HUES64 (cell line): ENCODE results near the gene IDH1.

ENCODE experiments used
- H3K27ac ChIP-seq: 2 replicates; pipeline ENCODE4 v1.7.0; 2013; ENCODE audit warnings: low read depth, low read length, inconsistent platforms
- H3K27me3 ChIP-seq: 2 replicates; pipeline ENCODE4 v1.6.1; 2013; ENCODE audit warnings: mild to moderate bottlenecking, low read length; ENCODE audit not compliant: insufficient read depth
- H3K36me3 ChIP-seq: 2 replicates; pipeline ENCODE4 v1.6.1; 2013; ENCODE audit warnings: mild to moderate bottlenecking, low read length; ENCODE audit not compliant: insufficient read depth
- H3K4me1 ChIP-seq: 2 replicates; pipeline ENCODE4 v1.6.1; 2013; ENCODE audit warnings: mild to moderate bottlenecking, low read length, moderate library complexity; ENCODE audit not compliant: insufficient read depth
- H3K4me3 ChIP-seq: 2 replicates; pipeline ENCODE4 v1.5.1; 2013; ENCODE audit warnings: mild to moderate bottlenecking, low read length, moderate library complexity
- H3K9ac ChIP-seq: 2 replicates; pipeline ENCODE4 v1.6.1; 2013; ENCODE audit warnings: mild to moderate bottlenecking, low read depth, low read length
- H3K9me3 ChIP-seq: 2 replicates; pipeline ENCODE4 v1.6.1; 2013; ENCODE audit warnings: low read depth, low read length; ENCODE audit not compliant: insufficient read depth
- WGBS: fragments of 150-250, 120-280 bp; methylation state at CpG from one replicate; pipeline ENCODE4 v1.1.7; 2013; ENCODE audit warnings: missing lambda C conversion rate; 5-methylcytosine and 5-hydroxymethylcytosine counted together

Gene IDH1

DNA sequence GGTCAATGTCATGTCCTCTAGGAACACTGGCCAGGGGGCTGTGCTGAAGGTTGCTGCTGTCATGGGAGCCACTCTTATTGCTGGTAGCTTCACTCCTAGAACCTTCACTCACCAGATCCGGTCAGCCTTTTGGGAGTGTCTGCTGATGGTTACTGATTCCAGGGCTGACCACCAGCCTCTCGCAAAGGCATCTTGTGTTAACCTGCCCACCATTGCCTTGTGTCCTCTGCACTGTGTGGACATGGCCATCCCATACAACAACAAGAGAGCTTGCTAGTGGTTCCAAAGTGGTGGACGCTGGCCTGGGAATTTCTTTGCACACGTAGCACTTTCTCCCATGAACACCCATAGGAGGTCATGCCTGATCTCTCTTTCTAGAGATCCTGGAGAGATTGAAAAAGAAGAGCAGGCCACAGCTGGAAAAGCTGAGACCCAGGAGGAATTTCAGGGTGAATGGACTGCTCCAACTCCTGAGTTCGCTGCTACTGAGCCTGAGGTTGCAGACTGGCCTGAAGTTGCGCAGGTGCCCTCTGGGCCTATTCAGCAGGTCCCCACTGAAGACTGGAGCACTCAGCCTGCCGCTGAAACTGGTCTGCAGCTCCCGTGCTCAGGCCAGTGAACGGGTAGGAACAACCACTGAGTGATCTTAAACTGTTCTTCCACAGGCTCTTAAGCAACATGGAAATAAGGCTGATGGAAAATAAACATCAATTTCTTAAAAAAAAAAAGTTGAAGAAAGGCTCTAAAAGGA, 46.4 kb downstream of the IDH1 start:
- Histone ChIP-seq H3K4me1 (0 out of 2 replicates have a peak, but pooled peaks cover under 1% of the 10 kb centered on the region), H3K36me3 (no peaks in the 10 kb centered on the region), H3K27ac (no peak overlapping the region), H3K9ac (no peak overlapping the region), H3K4me3 (no peak overlapping the region), H3K27me3 (no peaks in the 10 kb centered on the region), H3K9me3 (no peaks in the 10 kb centered on the region)
- 94% methylated on average over 9 of the region's 9 CpGs for WGBS

DNA sequence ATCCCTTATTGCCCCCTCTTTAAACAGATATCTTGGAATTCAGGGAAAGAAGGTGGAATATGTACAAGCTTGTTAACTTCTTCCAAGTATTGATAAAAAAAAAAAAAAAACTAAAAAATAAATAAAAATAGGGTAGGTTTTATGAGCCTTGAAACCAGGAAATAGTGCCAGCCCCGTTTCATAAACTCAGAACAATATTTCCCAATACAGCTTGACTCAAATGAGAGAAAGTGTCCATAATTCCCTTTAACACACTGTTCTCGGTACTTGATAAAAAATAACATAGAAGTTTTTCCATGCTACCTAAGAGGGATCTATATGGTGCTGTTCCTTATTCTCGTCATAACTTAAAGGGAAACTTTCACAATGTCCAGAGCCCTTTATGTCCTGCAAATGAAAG, 47.1 kb downstream of the IDH1 start:
- H3K9ac ChIP-seq = no peak overlapping the region
- H3K4me3 ChIP-seq = no peak overlapping the region
- 100% methylated on average over 3 of the region's 3 CpGs for WGBS
- no peaks in the 10 kb centered on the region for H3K27me3 ChIP-seq
- H3K9me3 ChIP-seq = no peaks in the 10 kb centered on the region
- no peak overlapping the region for H3K27ac ChIP-seq
- no peaks in the 10 kb centered on the region for H3K36me3 ChIP-seq
- no peaks in the 10 kb centered on the region for H3K4me1 ChIP-seq

DNA sequence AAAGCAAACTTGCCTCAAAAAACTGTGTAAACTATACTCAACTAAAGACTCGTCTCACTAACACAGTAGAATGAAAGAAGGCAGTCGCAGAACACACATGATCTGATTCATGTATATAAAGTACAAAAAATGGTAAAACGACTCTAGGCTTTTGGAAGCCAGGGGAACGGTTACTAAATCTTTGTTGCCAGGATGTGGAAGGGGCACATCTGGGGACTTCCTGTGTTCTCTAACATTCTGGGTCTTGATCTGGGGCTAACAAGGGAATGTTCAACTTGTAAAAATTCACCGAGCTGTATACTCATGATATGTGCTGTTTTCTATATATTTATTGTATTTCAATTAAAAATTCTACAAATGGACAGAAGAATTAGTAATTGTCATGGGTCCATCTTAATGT, 50.7 kb downstream of the IDH1 start:
- H3K4me1 ChIP-seq = no peaks in the 10 kb centered on the region
- no peaks in the 10 kb centered on the region for H3K27me3 ChIP-seq
- 91% methylated on average over 4 of the region's 5 CpGs for WGBS
- no peak overlapping the region for H3K27ac ChIP-seq
- no peak overlapping the region for H3K9ac ChIP-seq
- no peak overlapping the region for H3K4me3 ChIP-seq
- no peaks in the 10 kb centered on the region for H3K9me3 ChIP-seq
- H3K36me3 ChIP-seq = no peaks in the 10 kb centered on the region

DNA sequence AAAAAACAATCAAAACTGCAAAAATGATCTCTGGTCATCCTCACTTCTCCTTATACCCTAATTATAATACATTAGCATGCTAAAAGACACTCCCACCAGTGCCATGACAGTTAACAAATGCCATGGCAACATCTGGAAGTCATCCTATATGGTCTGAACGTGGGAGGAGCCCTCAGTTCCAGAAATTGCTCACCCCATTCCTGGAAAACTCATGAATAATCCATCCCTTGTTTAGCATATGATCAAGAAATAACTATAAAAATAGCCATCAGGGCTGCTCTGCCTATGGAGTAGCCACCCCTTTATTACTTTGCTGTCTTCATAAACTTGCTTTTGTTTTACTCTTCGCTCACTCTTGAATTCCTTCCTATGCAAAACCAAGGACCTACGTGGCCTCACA, 59.3 kb downstream of the IDH1 start:
- Histone ChIP-seq H3K9ac (no peak overlapping the region), H3K4me3 (no peak overlapping the region), H3K4me1 (peaks cover 7% of the 10 kb centered on the region; the same call in 1 of the 2 replicates), H3K27me3 (no peaks in the 10 kb centered on the region), H3K27ac (no peak overlapping the region), H3K9me3 (no peaks in the 10 kb centered on the region), H3K36me3 (no peaks in the 10 kb centered on the region)
- WGBS = 92% methylated on average over 3 of the region's 3 CpGs

DNA sequence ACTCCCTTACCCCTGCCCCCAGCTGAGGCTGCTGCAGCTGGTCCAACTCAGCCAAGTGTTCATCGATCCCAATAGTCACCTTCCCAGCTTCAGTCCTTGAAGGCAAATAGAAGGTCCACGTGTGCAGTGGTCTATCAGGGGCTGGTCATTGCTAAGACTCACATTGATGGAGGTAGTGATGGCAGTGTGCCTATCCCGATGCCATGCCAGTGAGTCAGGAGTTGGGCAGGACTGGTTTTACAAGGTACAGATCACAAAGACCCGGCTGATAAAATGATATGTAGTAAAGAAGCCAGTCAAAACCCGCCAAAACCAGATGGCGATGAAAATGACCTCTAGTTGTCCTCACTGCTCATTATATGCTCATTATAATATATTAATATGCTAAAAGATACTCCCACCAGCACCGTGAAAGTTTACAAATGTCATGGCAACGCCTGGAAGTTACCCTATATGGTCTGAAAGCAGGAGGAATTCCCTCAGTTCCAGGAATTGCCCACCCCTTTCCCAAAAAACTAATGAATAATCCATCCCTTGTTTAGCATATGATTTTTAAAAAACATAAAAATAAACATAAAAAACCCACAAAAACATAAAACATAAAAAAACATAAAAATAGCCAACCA, 62.1 kb downstream of the IDH1 start:
- Histone ChIP-seq H3K27ac (no peak overlapping the region), H3K36me3 (no peaks in the 10 kb centered on the region), H3K9me3 (no peaks in the 10 kb centered on the region), H3K27me3 (no peaks in the 10 kb centered on the region), H3K4me3 (no peak overlapping the region), H3K9ac (no peak overlapping the region), H3K4me1 (peaks cover 12% of the 10 kb centered on the region)
- 96% methylated on average over 8 of the region's 8 CpGs for WGBS

DNA sequence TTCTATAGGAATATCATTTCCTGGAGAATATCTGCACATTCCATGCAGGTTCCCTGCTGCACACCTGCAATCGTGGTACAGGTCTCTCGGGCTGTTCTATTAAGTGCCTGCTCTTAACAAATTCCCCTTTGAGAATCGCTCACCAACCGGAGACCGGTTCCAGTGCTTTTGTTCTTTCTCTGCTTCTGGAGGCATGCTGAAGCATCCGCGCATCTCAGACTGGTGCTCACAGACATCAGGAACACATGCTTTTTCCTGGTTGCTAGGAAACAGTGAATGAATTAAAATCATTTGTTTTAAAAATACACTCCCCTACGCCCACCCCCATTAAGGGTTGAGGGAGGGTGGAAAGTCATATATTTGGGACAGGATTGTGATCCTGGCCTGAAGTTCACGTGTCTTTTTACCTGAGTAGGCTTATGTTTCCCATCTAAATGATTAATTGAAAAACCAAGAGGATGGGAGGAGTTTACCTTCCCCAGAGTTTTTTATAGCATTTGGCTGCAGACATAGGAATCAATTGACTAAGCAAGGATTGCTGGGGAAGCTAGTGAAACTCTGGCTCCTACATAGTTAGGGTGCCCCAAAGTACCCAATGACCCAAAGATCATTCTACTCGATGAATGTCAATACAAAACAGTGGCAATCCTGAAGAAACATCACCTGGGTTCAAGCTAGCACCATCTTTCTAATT, 64.9 kb downstream of the IDH1 start, which contains the start of gene C2orf80:
Gene C2orf80, minus strand, starts transcription at position 221 of the 694 bp plus-strand sequence. CDS start 3,044 bp downstream, outside the sequence.
- 84% methylated on average over 9 of the region's 10 CpGs for WGBS

DNA sequence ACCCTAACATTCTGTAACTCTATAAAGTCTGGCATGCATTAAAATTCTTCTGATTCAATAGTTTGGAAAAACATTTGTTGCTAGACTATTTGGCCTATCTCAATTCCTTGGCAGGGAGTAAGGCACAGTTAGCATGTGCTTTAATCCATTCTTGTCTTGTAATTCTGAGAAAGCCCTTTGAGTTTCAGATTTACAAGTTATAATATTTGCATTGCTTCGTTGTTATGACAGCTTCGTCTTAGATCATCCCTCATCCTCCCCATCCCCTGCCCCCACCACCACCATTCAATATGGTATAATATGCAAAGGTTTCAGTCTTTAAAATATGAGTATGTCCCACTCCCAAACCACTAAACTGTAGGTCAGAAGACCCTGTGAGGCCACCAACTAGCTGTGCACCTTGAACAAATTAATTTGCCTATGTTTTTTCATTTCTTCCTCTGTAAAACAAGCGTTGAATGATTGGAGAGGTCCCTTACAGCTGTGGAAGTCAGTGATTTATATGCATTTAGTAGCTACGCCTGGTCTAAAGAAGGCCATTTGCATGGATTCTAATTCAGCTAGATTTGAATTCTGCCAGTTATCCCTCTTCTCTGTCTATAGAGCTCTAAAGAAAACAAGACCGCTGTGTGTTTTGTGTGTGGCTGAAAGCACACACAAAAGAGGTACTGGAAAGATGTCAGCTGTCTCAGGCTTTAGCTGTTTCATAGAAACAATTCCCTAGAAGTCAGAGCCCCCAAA, 65.6 kb downstream of the IDH1 start:
- Histone ChIP-seq H3K9ac (no peak overlapping the region), H3K27ac (no peak overlapping the region), H3K9me3 (no peaks in the 10 kb centered on the region), H3K4me3 (no peak overlapping the region), H3K36me3 (no peaks in the 10 kb centered on the region), H3K4me1 (peaks cover 31% of the 10 kb centered on the region), H3K27me3 (no peaks in the 10 kb centered on the region)
- 77% methylated on average over 3 of the region's 5 CpGs for WGBS

More for the DNA sequence above, 64.9 kb downstream of the IDH1 start, which contains the start of gene C2orf80:
- no peak within 1 kb of the TSS for H3K27ac ChIP-seq
- H3K9me3 ChIP-seq = no peaks in the 10 kb centered on the region
- H3K4me1 ChIP-seq = peaks cover 25% of the 10 kb centered on the region
- no peak within 1 kb of the TSS for H3K4me3 ChIP-seq
- no peaks in the 10 kb centered on the region for H3K27me3 ChIP-seq
- H3K36me3 ChIP-seq = no peaks in the 10 kb centered on the region
- H3K9ac ChIP-seq = no peak within 1 kb of the TSS

DNA sequence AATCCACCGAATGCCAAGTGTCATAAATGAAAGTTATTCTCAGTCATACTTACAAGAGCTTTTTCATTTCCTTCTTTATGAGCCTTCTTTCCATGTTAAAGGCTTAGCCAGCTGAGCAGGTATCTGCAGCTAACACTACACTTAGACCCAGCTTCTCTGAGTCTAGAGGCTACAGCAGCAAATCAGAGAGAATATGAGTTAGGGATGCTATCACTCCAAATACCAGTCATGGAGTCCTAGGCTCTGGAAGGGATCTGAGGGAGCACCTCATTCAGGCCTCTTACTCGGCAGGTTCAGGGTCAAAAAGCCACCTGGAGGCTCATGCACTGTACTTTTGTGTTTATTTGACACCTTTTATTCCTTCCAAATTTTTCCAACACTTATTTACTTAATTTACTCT, 68.0 kb downstream of the IDH1 start:
- Histone ChIP-seq H3K27me3 (no peaks in the 10 kb centered on the region), H3K36me3 (no peaks in the 10 kb centered on the region), H3K4me3 (no peak overlapping the region), H3K9me3 (no peaks in the 10 kb centered on the region), H3K27ac (no peak overlapping the region), H3K4me1 (peaks cover 41% of the 10 kb centered on the region), H3K9ac (no peak overlapping the region)
- 80% methylated on average over 2 of the region's 2 CpGs for WGBS

DNA sequence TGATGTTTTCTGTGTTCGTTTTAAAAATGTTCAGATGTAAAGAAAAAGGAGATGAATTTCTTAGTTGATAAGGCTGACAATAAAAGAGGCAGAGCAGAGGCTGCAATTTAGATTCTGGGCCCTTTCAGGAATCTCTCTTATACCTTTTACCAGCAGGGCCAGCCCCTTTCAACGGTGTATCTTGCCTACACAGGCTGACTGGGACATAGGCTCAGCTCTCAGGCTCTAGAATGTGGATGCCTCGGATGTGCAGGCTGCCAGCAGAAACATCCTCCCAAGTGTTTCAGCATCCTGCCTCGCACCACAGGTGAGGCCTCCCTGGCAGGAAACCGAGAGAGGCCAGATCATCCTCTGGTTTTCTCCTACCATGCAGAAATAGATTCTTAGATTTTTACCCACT, 68.4 kb downstream of the IDH1 start:
- no peaks in the 10 kb centered on the region for H3K36me3 ChIP-seq
- H3K4me3 ChIP-seq = no peak overlapping the region
- 68% methylated on average over 5 of the region's 5 CpGs for WGBS
- H3K27ac ChIP-seq = no peak overlapping the region
- H3K4me1 ChIP-seq = peaks cover 41% of the 10 kb centered on the region
- H3K27me3 ChIP-seq = no peaks in the 10 kb centered on the region
- H3K9ac ChIP-seq = no peak overlapping the region
- no peaks in the 10 kb centered on the region for H3K9me3 ChIP-seq
